T-helper 1 cell treated with Interleukin-12 subunit alpha and Interleukin-12 subunit beta and Interleukin-4 antibody, amounts not matched to agents 30 μg/mL and 1 μg/mL, for 36 hours (primary cell): ENCODE data around the gene TMEM126B.

Experiments used
- H3K27ac Mint-ChIP-seq: one replicate; pipeline ENCODE4 v1.8.0; 2021; ENCODE audit warnings: mild to moderate bottlenecking, mixed read lengths
- H3K27me3 Mint-ChIP-seq: one replicate; pipeline ENCODE4 v1.8.0; 2021; ENCODE audit warnings: low read depth, mixed read lengths
- H3K36me3 Mint-ChIP-seq: one replicate; pipeline ENCODE4 v1.8.0; 2021; ENCODE audit warnings: low read depth, mixed read lengths
- H3K4me1 Mint-ChIP-seq: one replicate; pipeline ENCODE4 v1.8.0; 2021; ENCODE audit warnings: low read depth, mixed read lengths
- H3K4me3 Mint-ChIP-seq: one replicate; pipeline ENCODE4 v1.8.0; 2021; ENCODE audit warnings: mild to moderate bottlenecking, moderate library complexity, mixed read lengths
- H3K9me3 Mint-ChIP-seq: one replicate; pipeline ENCODE4 v1.8.0; 2021; ENCODE audit warnings: mixed read lengths

Gene TMEM126B

DNA sequence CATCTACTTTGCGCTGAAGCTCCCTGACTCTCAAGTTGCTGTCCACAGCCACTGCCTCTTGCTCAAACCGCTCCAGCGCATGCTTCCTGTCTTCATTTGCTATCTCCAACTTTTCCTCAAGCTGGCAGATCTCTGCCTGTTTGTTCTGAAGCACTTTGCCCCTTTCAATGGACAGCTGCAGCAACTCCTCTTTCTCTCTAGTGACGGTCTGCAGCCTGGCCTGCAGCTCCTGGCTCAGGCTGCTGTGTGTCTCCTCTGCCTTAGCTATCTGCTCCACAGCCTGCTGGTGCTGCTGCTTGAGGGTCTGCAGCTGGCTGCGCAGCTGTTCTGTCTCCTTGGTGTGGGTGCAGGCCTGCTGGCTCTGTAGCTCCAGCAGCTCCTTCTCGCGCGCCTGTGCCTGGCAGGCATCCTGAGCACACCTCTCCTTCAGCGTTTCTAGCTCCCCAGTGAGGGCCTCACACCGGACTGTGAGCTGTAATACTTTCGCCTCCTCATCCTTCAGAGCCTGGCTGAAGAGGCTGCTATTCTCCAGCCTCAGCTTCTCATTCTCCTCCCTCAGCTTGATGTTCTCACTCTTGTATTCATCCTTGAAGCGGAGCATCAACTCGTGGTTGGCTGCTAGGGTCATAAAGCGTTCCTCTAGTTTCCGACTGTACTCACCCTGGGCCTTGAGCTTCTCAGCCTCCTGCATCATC lies 56.9 kb downstream of the TMEM126B start:
- Mint-ChIP-seq H3K4me3 (no peak overlapping the region), H3K9me3 (no peaks in the 10 kb centered on the region), H3K27ac (no peak overlapping the region), H3K27me3 (peaks cover 2% of the 10 kb centered on the region), H3K4me1 (peaks cover 14% of the 10 kb centered on the region), H3K36me3 (peaks cover 17% of the 10 kb centered on the region)

- H3K36me3 Mint-ChIP-seq = peaks cover 23% of the 10 kb centered on the region
- H3K4me1 Mint-ChIP-seq = peaks cover 17% of the 10 kb centered on the region
- H3K27me3 Mint-ChIP-seq = no peaks in the 10 kb centered on the region
- no peak within 1 kb of the TSS for H3K27ac Mint-ChIP-seq
- H3K4me3 Mint-ChIP-seq = no peak within 1 kb of the TSS
- H3K9me3 Mint-ChIP-seq = no peaks in the 10 kb centered on the region
These were observed 57.5 kb downstream of the TMEM126B start, which contains the start of gene CCDC89 for GRCh38 chr11:85685820-85686459. Gene CCDC89 (minus strand): TSS chr11:85686195. CDS start chr11:85686130, 65 bp downstream.
